ENCODE data around the gene GREB1L. TPM values are rescaled to one million over a fixed set of nuclear protein-coding genes. Genes with fewer than 3 reads are reported as not detected.

Gene GREB1L
- total and polyA plus RNA-seq, 2 donors from 2014 or later: 0.79 TPM; not detected in 1

- Histone ChIP-seq H3K27me3 (ENCODE audit: control insufficient read depth, insufficient read depth, low read length) (no peaks in the 10 kb centered on the region), H3K4me3 (ENCODE audit: low read length in 3 of 3) (no peak overlapping the region), H3K4me1 (ENCODE audit: control insufficient read depth in 2 of 3, insufficient read depth in 2 of 3, low read depth in 1 of 3, low read length in 3 of 3) (no peaks in the 10 kb centered on the region), H3K36me3 (ENCODE audit: control insufficient read depth in 2 of 3, insufficient read depth in 3 of 3, low read length in 3 of 3) (no peaks in the 10 kb centered on the region), H3K9ac (ENCODE audit: low read length in 3 of 3) (no peak overlapping the region), H3K27ac (ENCODE audit: low read depth in 2 of 2, low read length in 2 of 2) (no peak overlapping the region), H3K9me3 (ENCODE audit: control insufficient read depth in 2 of 3, insufficient read depth in 1 of 3, low read length in 3 of 3) (no peaks in the 10 kb centered on the region)
- no peak for TF ChIP-seq CTCF (IDR thresholded peaks at IDR 0.05; ENCODE audit: borderline replicate concordance, extremely low read depth, insufficient read depth)
- intact Hi-C loops (cut with DNase I): no loop called here
- FAIRE-seq: no peak
- DNase-seq: no peak
Measured at GRCh38 chr18:21484851-21485636, 243.0 kb downstream of the GREB1L start.

DNA sequence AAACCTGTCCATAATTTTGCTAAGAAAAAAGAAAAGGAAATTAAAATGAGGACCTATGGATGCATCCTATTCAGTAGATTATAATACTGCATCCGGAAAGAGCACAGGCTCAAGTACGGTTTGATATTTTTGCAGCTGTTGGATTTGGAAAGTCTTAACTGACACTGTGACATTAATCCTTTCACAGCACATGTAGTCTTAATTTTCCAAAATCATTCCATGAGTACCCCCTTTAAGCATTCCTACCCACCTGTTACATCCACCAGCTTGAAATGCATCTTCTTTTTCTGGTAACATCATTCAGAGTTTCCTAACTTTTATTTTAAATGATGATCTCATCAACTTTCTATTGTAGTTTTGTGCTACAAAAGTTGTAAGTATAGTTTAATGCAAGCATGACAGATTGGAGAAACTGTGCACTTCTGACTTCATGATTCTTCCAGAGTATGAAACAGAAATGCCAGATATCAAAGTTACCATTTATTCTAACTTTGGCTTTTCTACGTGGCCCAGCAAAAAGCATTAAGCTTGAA, 244.9 kb downstream of the GREB1L start:
- H3K9me3 ChIP-seq (ENCODE audit: control insufficient read depth in 2 of 3, insufficient read depth in 1 of 3, low read length in 3 of 3): no peaks in the 10 kb centered on the region
- H3K27ac ChIP-seq (ENCODE audit: low read depth in 2 of 2, low read length in 2 of 2): no peak overlapping the region
- H3K27me3 ChIP-seq (ENCODE audit: control insufficient read depth, insufficient read depth, low read length): no peaks in the 10 kb centered on the region
- no peaks in the 10 kb centered on the region for H3K36me3 ChIP-seq (ENCODE audit: control insufficient read depth in 2 of 3, insufficient read depth in 3 of 3, low read length in 3 of 3)
- H3K9ac ChIP-seq (ENCODE audit: low read length in 3 of 3): no peak overlapping the region
- intact Hi-C loops (cut with DNase I): no loop called here
- no peaks in the 10 kb centered on the region for H3K4me1 ChIP-seq (ENCODE audit: control insufficient read depth in 2 of 3, insufficient read depth in 2 of 3, low read depth in 1 of 3, low read length in 3 of 3)
- FAIRE-seq (no peak), DNase-seq (no peak)
- TF ChIP-seq CTCF (IDR thresholded peaks at IDR 0.05; ENCODE audit: borderline replicate concordance, extremely low read depth, insufficient read depth): no peak
- no peak overlapping the region for H3K4me3 ChIP-seq (ENCODE audit: low read length in 3 of 3)

DNA sequence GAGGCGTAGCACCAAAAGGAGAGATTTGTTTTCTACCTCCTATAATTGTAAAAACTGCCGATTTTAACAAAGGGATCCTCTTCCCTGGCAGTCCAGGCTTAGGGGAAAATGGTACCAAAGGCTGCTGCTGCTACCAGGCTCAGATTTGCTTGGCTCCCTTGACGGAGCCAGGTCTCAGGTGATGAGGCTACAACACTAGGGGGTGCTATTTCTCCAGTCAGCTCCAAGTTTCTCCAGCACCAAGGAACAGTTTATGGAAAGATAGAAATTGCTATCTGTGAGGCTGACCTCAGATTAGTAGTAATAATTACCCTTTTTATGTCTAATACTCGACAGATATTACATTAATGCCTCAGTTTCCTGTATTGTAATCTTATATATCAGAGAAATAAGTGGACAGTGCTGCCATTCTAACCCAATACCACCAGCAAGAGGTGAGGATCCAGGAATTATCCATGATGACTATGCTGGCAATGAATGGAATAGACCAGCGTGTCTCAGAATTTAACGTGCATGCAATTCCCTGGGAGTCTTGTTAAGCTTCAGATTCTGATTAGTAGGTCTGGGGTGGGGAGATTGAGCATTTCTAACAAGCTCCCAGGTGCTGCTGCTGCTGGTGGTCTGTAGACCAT, 247.2 kb downstream of the GREB1L start:
- Histone ChIP-seq H3K4me3 (ENCODE audit: low read length in 3 of 3) (no peak overlapping the region), H3K9ac (ENCODE audit: low read length in 3 of 3) (no peak overlapping the region), H3K27me3 (ENCODE audit: control insufficient read depth, insufficient read depth, low read length) (no peaks in the 10 kb centered on the region), H3K9me3 (ENCODE audit: control insufficient read depth in 2 of 3, insufficient read depth in 1 of 3, low read length in 3 of 3) (no peaks in the 10 kb centered on the region), H3K36me3 (ENCODE audit: control insufficient read depth in 2 of 3, insufficient read depth in 3 of 3, low read length in 3 of 3) (no peaks in the 10 kb centered on the region), H3K4me1 (ENCODE audit: control insufficient read depth in 2 of 3, insufficient read depth in 2 of 3, low read depth in 1 of 3, low read length in 3 of 3) (no peaks in the 10 kb centered on the region), H3K27ac (ENCODE audit: low read depth in 2 of 2, low read length in 2 of 2) (no peak overlapping the region)
- intact Hi-C loops (cut with DNase I): no loop called here
- TF ChIP-seq CTCF (IDR thresholded peaks at IDR 0.05; ENCODE audit: borderline replicate concordance, extremely low read depth, insufficient read depth): peak; percentile 58
- DNase-seq: peak in 3 of 5 donors; percentile 56 to 74 (median 71)
- FAIRE-seq: no peak
